WERI-Rb-1 (cell line): Measurements from ENCODE around the gene NELL2.

Source experiments
- DNase-seq: peaks from one replicate; pipeline ENCODE4 v3.0.0-alpha.2; 2020
- H3K27ac ChIP-seq: fragments of 250-450 bp; sonication (Bioruptor Pico); 2 replicates; pipeline ENCODE4 v1.5.1; 2020; ENCODE audit warnings: mild to moderate bottlenecking, moderate library complexity
- H3K27me3 ChIP-seq: fragments of 250-450 bp; sonication (Bioruptor Pico); 2 replicates; pipeline ENCODE4 v1.5.1; 2021; ENCODE audit warnings: mild to moderate bottlenecking, low read depth, moderate library complexity; ENCODE audit not compliant: insufficient read depth, severe bottlenecking
- H3K36me3 ChIP-seq: fragments of 250-450 bp; sonication (Bioruptor Pico); 2 replicates; pipeline ENCODE4 v1.5.1; 2020; ENCODE audit warnings: mild to moderate bottlenecking, moderate library complexity
- H3K4me3 ChIP-seq: 2 replicates; pipeline ENCODE4 v1.5.1; 2011; ENCODE audit warnings: low read depth, mild to moderate bottlenecking, control low read depth, low read length
- H3K9me3 ChIP-seq: fragments of 250-450 bp; sonication (Bioruptor Pico); 2 replicates; pipeline ENCODE4 v1.5.1; 2021; ENCODE audit warnings: mild to moderate bottlenecking, moderate library complexity; ENCODE audit not compliant: severe bottlenecking
- CTCF ChIP-seq: IDR thresholded peaks from 2 replicates; pipeline ENCODE4 v1.5.1; 2011; ENCODE audit warnings: low read depth, mild to moderate bottlenecking, control low read depth, inconsistent platforms, low read length

NELL2 gene

DNA sequence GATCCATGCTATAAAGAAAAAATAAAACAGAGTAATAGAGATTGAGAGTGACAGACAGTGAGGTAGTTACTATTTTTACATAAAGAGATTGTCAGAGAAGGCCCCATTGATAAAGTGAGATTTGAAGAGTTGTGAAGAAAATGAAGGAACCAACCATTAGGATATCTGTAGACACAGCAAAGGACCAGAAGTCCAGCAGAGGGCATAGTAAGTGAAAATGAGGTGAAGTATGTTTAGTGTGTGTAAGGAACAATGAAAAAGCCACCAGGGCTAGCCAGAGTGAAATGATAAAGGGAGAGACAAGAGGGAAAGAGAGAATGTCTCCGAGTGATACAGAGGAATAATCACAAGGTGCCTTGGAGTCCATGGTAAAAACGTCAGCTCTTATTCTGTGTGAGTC, 411.0 kb downstream of the NELL2 start:
- H3K27ac ChIP-seq: no peak overlapping the region
- TF ChIP-seq CTCF: peak; percentile 29
- H3K27me3 ChIP-seq: no peaks in the 10 kb centered on the region
- H3K4me3 ChIP-seq: no peak overlapping the region
- DNase-seq: no peak
- no peaks in the 10 kb centered on the region for H3K36me3 ChIP-seq
- H3K9me3 ChIP-seq: no peaks in the 10 kb centered on the region

GRCh38 chr12:44464180-44464579, 411.9 kb downstream of the NELL2 start:
- Histone ChIP-seq H3K27me3 (no peaks in the 10 kb centered on the region), H3K27ac (no peak overlapping the region), H3K9me3 (no peaks in the 10 kb centered on the region), H3K4me3 (no peak overlapping the region), H3K36me3 (no peaks in the 10 kb centered on the region)
- TF ChIP-seq CTCF: no peak
- DNase-seq: no peak

- H3K4me3 ChIP-seq: no peak overlapping the region
- no peaks in the 10 kb centered on the region for H3K27me3 ChIP-seq
- no peaks in the 10 kb centered on the region for H3K9me3 ChIP-seq
- no peak for TF ChIP-seq CTCF
- H3K36me3 ChIP-seq: no peaks in the 10 kb centered on the region
- H3K27ac ChIP-seq: no peak overlapping the region
- DNase-seq: no peak
Observed at GRCh38 chr12:44462729-44463128, 413.4 kb downstream of the NELL2 start.

DNA sequence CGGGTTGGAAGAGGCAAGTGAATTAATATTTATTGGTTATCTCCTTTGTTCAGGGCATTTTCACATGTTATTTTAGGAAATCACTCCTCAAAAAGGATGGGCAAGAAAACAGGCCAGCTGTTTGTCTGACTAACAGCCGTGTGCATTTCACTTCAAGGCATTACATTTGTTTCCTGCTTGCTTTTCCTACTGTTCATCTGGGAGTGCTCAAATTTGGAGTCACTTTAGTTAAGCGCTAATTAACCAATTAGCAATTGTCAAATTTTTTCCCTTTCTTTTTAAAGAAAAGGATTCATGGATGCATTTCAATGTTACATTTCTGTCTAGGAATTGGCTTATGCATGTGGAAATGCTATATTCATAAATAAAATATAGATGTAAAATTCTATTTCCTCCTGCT, 415.9 kb downstream of the NELL2 start:
- TF ChIP-seq CTCF: no peak
- DNase-seq: no peak
- Histone ChIP-seq H3K27me3 (no peaks in the 10 kb centered on the region), H3K36me3 (no peaks in the 10 kb centered on the region), H3K27ac (no peak overlapping the region), H3K9me3 (no peaks in the 10 kb centered on the region), H3K4me3 (no peak overlapping the region)

- H3K9me3 ChIP-seq: no peaks in the 10 kb centered on the region
- H3K27ac ChIP-seq: no peak overlapping the region
- H3K27me3 ChIP-seq: no peaks in the 10 kb centered on the region
- H3K4me3 ChIP-seq: no peak overlapping the region
- no peaks in the 10 kb centered on the region for H3K36me3 ChIP-seq
- DNase-seq: no peak
- TF ChIP-seq CTCF: no peak
Observed at GRCh38 chr12:44459569-44459968, 416.5 kb downstream of the NELL2 start.
